ENCODE measurements around the gene LHPP.

LHPP gene

DNA sequence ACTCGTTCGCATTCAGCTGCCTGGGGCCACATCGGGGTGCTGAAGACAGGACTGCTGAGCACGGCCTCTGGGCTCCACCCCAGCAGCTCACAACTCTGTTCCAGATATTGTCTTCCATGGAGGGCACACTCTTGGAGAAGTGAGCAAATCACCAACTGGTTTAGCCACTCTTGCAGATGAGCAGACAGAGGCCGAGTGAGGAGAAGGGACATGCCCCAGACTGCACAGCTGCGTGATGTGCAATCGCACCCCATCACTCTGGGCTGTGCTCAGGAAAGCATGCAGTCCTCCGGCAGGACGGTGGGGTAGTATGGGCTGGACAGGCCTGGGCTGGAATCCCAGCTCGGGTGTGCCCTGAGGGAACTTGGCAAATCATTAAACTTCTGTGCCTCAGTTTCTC is 170.9 kb downstream of the LHPP start:
- CTCF ChIA-PET = interaction anchor here (1.0 to 4.2 kb wide), 2 partner anchors 16 to 109 kb away, joined by 4 to 18 read pairs; no protein-coding TSS in a partner anchor
- POLR2A ChIA-PET = no interaction called here
- TF ChIP-seq, protein P1, sequence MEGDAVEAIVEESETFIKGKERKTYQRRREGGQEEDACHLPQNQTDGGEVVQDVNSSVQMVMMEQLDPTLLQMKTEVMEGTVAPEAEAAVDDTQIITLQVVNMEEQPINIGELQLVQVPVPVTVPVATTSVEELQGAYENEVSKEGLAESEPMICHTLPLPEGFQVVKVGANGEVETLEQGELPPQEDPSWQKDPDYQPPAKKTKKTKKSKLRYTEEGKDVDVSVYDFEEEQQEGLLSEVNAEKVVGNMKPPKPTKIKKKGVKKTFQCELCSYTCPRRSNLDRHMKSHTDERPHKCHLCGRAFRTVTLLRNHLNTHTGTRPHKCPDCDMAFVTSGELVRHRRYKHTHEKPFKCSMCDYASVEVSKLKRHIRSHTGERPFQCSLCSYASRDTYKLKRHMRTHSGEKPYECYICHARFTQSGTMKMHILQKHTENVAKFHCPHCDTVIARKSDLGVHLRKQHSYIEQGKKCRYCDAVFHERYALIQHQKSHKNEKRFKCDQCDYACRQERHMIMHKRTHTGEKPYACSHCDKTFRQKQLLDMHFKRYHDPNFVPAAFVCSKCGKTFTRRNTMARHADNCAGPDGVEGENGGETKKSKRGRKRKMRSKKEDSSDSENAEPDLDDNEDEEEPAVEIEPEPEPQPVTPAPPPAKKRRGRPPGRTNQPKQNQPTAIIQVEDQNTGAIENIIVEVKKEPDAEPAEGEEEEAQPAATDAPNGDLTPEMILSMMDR (IDR thresholded peaks at IDR 0.05; ENCODE audit: insufficient read depth, low read length, missing control alignments) = no peak
- no peak for DNase-seq (ENCODE audit: low read depth, low spot score)
- no peak overlapping the region for H3K4me3 ChIP-seq (ENCODE audit: low read depth, low read length)

DNA sequence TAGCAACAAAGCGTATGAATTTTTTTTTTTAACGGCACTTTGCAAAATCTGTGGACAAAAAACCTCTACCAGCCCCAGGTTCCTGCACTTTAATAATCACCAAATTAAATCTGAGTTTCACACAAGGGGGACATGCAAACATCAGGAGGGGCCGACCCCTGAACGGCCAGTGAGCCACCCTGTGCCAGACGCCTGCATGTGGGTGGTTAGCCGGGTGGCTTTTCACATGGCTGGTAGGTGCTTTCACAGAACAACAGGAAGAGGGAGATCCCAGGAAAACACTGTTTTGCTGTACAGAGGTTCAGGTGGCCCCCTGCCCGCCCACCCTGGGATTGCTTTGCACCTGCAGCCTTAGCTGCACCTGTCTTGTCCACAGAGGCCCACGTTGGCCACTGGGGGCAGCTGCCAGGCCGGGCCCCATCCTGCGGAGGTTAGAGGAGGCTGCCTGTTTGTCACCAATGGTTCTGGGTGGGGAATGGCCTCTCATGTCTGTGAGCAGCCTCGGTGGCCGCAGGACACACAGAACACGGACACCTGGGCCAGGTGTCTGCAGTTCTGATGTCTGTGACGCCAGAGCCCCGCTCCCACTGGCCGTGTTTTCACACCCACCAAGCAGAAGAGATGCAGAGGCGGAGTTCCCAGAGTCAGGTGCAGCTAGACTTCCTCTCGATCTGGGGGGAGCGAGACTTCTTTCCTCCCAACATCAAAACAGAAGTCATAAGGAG is 174.8 kb downstream of the LHPP start:
- TF ChIP-seq, protein P1 (IDR thresholded peaks at IDR 0.05; ENCODE audit: insufficient read depth, low read length, missing control alignments) = no peak
- H3K4me3 ChIP-seq (ENCODE audit: low read depth, low read length) = no peak overlapping the region
- no peak for DNase-seq (ENCODE audit: low read depth, low spot score)
- ChIA-PET CTCF (no interaction called here), POLR2A (no interaction called here)

DNA sequence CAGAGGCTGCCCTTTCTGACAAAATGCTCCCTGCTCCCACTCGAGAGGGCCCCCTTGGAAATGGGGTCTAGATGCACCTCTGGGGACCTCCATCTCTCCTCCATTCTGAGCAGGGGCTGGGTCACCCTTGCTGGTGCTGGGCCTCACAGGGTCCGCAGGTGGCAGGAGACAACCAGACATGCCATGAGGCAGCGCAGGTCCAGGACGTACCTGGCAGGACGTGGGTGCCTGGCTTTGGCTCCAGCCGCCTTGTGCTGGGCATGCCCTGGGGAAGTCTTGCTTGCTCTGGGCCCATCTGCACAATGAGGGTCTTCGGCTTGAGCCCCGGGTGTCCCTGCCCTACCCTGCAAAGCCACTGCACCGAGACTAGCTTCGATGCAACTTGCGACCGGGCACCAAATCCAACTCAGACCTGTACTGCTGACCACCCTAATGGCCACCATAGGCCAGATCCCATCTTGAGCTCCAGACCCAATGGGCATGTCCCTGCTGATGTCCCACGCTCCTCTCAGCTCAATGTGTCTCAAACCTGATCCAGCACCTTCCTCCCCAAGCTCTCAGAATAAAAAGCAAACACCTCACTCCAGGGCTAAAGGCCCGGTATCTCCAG is 175.6 kb downstream of the LHPP start:
- ChIA-PET POLR2A (no interaction called here), CTCF (no interaction called here)
- no peak for DNase-seq (ENCODE audit: low read depth, low spot score)
- no peak overlapping the region for H3K4me3 ChIP-seq (ENCODE audit: low read depth, low read length)
- TF ChIP-seq, protein P1 (IDR thresholded peaks at IDR 0.05; ENCODE audit: insufficient read depth, low read length, missing control alignments) = no peak

DNA sequence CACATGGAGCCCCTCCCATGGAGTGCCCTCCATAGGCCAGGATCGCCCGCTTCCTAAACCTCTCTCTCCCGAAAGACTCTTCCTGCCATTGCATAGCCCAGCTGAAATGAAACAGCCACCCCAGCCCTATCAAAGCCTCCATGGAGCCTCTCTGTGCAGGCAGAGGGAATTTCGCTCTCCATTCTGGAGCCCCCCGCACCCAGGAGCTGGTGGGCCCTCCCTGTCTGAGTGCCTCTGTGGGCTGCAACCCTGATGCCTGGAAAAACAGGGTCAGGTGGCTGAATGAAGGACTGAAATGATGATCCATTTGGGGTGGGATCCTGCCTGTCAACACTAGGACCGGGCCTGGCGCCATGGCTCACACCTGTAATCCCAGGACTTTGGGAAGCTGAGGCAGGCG is 176.1 kb downstream of the LHPP start:
- ChIA-PET POLR2A (no interaction called here), CTCF (no interaction called here)
- no peak for DNase-seq (ENCODE audit: low read depth, low spot score)
- TF ChIP-seq, protein P1 (IDR thresholded peaks at IDR 0.05; ENCODE audit: insufficient read depth, low read length, missing control alignments) = no peak
- H3K4me3 ChIP-seq (ENCODE audit: low read depth, low read length) = no peak overlapping the region

DNA sequence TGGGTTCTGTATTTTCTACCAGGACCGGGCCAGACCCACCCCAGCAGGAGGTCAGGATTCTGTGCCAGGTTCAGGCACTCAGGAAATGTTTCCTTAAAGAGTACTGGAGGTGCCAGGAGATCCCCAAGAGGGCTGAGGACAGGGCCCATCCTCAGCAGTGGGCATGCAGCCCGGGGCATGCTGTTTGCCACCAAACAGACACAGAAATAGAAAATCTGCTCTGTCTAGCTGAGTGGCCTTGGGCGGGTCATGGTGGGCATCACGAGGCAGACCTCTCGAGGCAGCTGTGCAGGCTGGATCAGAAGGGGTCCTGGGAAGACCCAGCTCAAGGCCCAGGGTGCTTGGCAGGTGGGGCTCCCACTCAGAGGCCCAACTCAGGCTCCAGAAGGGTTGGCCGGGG is 177.6 kb downstream of the LHPP start:
- DNase-seq (ENCODE audit: low read depth, low spot score) = no peak
- H3K4me3 ChIP-seq (ENCODE audit: low read depth, low read length) = no peak overlapping the region
- ChIA-PET POLR2A (interaction anchor here (1.1 kb wide), 1 partner anchor 11 kb away, joined by 3 read pairs; no protein-coding TSS in a partner anchor), CTCF (no interaction called here)
- TF ChIP-seq, protein P1 (IDR thresholded peaks at IDR 0.05; ENCODE audit: insufficient read depth, low read length, missing control alignments) = no peak

DNA sequence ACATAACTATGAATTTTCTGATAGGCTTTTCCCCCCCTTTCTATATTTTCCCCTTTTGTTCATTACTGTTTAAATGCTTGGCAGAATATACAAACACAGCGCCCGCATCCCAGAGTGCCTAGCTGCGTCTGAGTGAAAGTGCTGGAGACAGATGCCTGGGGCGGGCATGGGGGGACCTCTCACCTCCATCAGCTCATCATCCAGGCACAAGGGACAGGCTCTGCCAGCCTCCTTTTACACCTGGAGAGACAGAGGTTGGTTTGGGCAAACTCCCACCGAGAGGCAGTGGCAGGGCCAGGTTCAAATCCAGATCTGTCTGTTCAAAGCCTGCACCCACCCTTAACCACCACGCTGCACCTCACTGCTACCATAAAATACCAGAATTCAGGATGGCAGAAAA is 178.0 kb downstream of the LHPP start:
- TF ChIP-seq, protein P1 (IDR thresholded peaks at IDR 0.05; ENCODE audit: insufficient read depth, low read length, missing control alignments) = no peak
- ChIA-PET POLR2A (interaction anchor here (1.1 kb wide), 1 partner anchor 11 kb away, joined by 3 read pairs; no protein-coding TSS in a partner anchor), CTCF (no interaction called here)
- no peak for DNase-seq (ENCODE audit: low read depth, low spot score)
- no peak overlapping the region for H3K4me3 ChIP-seq (ENCODE audit: low read depth, low read length)
